Left forelimb (tissue), 1 donor: ENCODE data around the gene CLTB.

Experiments used
- DNase-seq: peaks from one replicate; pipeline ENCODE4 v3.0.0-alpha.2; 2018; ENCODE audit warnings: low spot score

CLTB gene

DNA sequence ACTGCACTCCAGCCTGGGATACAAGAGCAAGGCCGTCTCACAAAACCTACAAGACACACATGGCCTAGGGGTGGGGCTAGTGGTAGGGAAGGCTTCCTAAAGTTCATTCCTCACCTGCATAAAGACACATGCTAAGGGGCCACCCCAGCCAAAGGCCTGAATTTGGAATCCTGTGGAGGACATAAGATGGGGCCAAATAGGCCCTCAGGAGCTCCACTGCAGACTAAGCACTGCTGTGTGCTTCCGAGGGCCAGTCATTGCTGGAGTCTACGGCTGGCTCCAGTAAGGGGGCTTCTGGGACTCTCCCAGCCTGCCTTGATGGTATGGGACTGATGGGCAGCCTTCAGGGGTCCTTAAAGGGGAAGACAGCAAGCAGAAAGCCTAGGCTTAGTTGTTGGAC is 33.6 kb downstream of the CLTB start:
- no peak for DNase-seq

DNA sequence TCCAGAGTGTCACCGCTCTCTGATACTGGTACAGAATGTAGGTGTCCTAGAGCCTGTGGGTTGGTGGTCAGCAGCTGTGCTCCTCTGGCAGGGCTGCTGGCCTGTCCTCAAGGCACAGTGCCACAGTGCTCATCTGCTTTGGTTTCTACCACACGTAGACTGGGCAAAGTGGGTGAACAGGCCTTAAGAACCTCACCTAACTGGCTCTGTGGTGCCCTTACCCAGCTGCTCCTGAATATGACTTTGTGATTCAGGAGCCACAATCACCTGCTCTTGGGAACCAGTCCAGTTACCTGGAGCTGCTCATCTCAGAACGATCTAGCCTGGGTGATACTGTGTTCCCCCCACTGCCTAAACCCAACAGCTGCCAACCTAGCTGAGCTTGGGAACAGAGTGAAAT is 34.4 kb downstream of the CLTB start:
- DNase-seq = no peak

DNA sequence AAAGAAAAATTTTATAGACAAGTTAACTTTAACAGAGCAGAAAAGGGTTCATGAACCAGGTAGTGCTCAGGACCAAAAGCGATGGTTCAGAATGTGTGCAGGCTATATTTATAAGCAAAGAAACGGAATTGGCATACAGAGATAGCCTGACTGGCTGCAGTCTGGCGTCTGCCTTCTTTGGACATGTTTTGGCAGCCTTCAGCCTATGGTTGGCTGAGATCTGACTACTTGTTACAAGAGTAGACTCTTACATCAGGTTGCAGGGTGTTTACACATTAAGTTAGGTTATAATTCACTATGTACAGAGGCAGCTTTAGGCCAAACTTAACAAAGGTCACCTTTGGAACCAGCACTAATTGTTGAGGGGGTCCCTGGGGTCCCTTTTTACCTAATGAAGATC is 34.9 kb downstream of the CLTB start:
- DNase-seq = no peak

DNA sequence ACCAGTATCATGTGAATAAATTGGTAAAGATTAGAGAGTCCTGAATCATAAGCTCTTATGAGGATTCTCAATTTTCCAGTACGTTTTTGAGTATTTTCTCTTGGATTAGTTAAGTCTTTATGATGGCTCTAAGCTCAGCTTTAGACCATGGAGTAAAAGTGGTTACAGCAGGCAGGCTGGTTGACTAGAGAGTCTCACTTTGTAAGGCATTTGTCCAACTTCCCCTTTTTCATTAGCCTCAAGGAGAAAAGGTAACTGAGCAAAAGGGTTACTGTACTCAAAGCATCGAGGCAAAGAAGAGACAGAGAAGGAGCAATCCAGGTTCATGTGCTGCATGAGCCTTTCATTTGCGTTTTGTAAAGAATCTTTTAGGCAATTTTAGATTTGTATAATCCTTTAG is 36.5 kb downstream of the CLTB start:
- DNase-seq = no peak

DNA sequence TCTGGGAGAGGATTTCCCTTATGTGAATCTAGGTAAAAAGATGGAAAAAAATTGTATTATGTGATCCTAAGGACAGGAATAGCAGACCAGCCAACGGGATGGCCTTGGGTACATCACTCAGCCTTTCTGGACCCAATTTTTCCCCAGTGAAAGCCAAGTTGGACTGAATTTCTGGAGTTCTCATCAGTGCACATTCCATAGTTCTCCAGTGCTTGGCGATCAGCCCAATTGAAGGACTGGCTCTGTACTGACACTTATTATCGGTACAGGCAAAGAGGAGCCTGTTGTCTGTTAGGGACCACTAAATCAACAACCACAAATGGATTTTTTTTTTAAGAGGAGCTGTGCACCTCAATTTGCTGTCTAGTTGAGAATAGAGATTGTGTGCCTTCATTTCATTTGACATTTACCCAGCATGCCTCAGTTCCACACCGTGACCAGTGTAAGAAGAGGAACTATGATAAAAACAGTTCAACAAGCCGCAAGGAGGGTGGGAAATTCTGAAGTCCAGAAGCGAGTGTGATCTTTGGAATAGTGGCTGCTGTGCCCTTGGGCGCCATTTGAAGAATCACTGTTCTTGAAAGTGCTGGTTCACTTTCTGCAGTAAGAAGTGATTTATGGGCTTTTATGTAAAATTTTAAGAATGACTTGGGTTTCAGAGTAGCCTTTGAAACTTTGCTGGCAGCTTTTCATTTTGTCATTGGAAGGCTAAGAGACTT is 43.1 kb downstream of the CLTB start:
- DNase-seq = no peak

DNA sequence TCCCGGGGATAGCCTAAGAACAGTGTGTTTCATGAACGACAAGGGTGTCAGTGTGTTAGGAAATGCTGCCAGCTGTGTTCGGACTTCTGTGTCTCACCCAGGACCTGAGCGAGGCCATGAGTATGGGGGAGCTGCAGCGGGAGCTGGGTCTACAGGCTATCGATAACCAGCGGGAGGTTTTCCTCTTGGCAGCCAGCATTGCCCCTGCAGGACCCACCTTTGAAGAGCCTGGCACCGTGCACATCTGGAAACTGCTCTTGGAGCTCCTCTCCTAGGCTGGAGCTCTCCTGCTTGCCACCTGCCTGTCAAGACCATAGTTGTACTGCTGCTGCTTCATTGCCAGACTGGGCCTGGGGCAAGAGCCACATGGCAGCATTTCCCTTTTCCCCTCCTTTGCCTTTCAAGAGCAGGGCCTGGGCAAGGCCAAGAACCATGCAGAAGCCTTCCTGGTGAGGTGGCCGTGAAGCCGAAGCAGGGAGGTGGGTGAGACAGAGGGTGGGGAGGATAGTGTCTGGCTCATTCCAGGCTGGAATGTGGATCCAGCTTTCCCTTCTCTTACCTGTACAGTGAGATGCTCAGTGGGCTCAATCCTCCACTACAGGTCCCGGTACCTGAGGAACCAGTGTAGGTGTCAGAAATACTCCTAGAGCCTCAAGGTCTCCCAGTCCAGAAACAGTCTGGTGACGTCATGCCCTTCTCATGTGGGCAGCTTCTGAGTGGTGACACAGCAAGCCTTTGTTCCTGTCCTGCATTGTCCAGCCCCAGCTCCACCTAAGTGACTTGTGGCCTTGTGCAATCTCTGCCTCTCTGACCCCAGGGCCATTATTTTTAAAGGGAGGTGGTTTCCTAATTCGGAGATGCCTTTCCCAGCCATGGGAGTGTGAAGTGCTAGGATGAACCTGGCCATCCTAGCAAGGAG is 44.5 kb downstream of the CLTB start:
- DNase-seq = no peak

GRCh38 chr5:176369934-176370711 is 46.2 kb downstream of the CLTB start:
- no peak for DNase-seq

DNA sequence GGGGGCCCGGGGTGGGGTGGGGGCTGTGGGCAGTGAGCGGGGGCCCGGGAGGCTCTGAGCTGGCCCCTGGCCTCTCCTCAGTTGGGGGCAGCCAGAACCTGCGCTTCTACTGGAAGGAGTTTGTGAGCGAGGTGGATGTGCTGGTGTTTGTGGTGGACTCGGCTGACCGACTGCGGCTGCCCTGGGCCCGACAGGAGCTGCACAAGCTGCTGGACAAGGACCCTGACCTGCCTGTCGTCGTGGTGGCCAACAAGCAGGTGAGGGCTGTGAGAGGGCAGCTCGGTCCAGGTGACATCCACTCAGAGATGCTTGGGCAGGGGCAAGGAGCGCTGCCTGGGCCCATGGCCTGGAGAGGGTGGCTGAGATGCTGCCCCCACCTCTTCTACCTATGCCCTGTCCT is 47.6 kb downstream of the CLTB start:
- no peak for DNase-seq

DNA sequence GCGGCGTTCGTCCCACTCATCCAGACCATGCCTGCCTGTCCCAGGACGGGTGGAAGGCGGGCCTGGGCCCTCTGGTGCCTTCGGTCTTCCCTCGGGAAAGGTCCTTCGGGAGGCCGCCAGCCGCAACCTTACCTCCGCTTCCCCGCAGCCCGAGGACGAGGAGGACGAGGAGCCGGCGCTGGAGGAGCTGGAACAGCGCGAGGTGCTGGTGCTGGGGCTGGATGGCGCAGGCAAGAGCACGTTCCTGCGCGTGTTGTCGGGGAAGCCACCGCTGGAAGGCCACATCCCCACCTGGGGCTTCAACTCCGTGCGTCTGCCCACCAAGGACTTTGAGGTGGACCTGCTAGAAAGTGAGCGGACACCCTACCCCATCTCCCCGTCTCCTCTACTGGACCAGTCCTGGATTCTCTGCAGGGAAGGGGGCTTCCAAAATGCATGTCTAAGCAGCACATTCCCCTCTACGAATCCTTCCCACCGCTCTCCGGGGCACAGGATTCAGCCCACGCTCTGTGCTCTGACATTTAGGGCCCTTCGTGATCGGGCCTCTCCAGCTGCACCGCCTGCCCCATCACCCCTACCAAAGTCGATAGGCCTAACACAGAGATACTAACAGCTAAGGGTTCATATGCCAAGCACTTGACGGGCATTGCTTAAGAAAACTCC is 50.0 kb downstream of the CLTB start:
- no peak for DNase-seq

GRCh38 chr5:176365351-176366231 is 50.7 kb downstream of the CLTB start, which contains the start of gene ARL10:
Gene ARL10 (plus strand): TSS chr5:176365487. CDS start chr5:176365564, 77 bp downstream.
- peak; percentile 82 for DNase-seq

GRCh38 chr5:176364765-176365350 is 51.5 kb downstream of the CLTB start:
- DNase-seq = no peak

GRCh38 chr5:176362233-176362490 is 54.2 kb downstream of the CLTB start:
- DNase-seq = no peak

DNA sequence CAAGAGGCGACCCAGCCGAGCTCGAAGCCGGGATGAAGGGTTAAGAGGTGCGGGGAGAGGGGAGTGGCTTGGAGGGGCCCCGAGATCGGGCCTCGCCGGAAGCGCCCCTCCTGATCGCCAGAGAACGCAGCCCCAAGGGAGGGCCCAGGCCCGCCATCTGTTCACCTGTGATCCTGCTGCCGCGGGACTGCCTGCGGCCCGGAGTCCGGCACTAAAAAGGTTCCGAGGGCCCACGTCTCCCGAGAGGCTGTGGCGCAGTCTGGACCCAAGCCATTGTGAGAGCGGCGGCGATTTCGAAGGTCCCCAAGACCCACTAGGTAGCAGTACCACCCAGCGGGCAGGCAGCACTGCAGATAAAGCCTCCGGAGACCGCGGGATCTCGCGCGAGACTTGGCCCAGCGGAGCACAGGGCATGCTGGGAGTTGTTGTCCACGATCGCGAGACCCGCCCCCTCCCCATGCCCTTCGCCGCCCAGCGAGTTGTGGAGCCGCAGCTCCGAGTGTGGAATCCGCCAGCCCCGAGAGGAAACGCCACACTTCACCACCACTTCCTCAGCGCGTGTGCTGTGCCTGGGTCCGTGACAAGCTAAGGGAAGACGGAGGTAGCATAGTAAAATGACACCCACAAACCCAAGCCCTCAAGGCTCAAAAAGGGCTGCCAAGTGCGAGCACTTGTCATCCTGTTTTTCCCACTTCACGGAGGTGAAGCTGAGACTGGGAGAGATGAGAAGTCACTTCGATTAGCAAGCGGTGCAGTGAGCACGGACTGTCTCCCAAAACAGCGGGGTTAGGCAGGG is 54.7 kb downstream of the CLTB start, which contains the start of gene KIAA1191:
Gene KIAA1191 (minus strand): TSS at position 328 of the 796 bp plus-strand sequence. CDS start 2,256 bp downstream, outside the sequence.
- peak; percentile 95 for DNase-seq

- DNase-seq = peak; percentile 69
These were observed 55.4 kb downstream of the CLTB start for GRCh38 chr5:176360894-176361436.

- no peak for DNase-seq
These were observed 56.7 kb downstream of the CLTB start for GRCh38 chr5:176359658-176360057.

DNA sequence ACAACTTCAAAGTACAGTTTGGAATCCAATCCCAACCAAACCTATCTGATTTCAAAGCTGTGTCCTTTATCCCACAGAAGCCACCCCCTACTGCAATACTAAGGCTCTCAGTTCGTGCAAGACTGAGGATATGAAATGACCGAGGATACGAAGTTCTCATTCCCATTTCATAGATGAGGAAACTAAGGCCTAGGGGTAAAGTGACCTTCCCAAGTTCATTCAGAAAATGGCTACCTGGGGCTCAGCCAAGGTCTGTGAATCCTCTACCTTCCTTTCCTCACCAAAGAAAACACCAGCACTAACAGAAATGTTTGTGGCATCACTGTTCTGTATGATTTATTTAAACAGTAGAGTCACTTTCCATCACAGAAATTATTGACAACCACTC is 60.2 kb downstream of the CLTB start:
- DNase-seq = no peak

DNA sequence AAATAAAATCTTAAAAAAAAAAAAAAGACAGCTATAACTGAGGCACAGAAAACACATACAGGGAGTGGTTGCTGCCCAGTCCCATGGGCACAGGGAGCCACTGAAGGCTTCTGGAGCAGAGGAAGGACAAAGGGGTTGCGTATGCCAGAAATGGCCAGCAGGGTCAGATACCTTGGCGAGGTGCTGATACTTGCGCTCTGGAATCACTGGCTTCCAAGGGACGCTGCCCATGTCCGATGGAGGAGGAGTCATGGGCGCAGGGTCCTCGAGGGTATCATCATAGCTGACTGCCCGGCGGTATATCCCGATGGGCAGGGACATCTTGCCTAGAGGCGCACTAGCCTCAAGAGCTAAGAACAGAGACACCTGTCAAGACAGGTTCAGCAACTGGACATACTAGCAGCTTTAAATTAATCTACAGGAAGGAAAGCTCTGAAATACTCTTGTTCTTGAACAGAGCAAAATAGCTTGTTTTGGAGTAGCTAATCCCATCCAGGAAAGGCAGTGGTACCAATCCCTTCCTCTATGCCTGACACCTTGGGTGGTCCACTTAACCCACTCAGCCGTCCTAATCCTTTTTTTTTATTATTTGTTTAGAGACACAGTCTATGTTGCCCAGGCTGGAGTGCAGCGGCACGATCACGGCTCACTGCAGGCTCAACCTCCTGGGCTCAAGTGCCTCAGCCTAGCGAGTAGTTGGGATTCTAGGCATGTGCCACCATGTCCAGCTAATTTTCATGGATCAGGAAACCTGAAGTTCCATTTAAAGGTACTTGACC is 60.8 kb downstream of the CLTB start:
- no peak for DNase-seq

DNA sequence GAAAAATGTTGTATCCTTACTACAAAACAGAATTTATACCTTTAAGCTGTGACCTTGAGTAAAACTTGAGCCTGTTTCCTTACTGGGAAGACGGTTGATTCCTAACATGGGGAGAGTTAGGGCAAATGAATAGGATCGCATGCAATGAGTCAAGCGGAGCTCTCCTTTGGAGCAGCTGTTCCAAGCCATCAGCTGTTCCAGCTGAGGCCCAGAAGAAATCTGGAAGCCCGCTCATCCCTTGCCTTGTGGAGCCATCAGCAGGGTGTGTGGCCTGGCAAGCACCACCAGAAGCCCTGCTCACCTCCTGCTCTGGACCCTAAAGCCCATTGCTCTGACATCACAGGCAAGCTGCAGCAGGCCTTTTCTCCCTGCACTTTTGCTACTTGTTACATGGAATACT is 62.8 kb downstream of the CLTB start:
- no peak for DNase-seq
